ENCODE results near the gene MYL7.

Gene MYL7

GRCh38 chr7:44124822-44125202, 16.3 kb downstream of the MYL7 start:
- no peak for DNase-seq (ENCODE audit: low spot score)
- TF ChIP-seq CTCF (IDR thresholded peaks at IDR 0.05) = no peak
- no peak overlapping the region for H3K27ac ChIP-seq

GRCh38 chr7:44123190-44124003, 17.7 kb downstream of the MYL7 start, which contains the start of gene POLD2:
POLD2 (minus strand) TSS chr7:44123548; CDS start chr7:44122053, 1,495 bp downstream.
- Histone ChIP-seq H3K27ac (peak within 1 kb of the TSS; percentile 89 to 94), H3K4me3 (peak within 1 kb of the TSS; percentile 92)
- peak; percentile 98 for DNase-seq (ENCODE audit: low spot score)
- TF ChIP-seq CTCF (IDR thresholded peaks at IDR 0.05) = no peak

More at GRCh38 chr7:44124822-44125202, 16.3 kb downstream of the MYL7 start:
- no peak overlapping the region for H3K4me3 ChIP-seq

- no peak for DNase-seq (ENCODE audit: low spot score)
- peak overlapping the region; percentile 92 for H3K4me3 ChIP-seq
- H3K27ac ChIP-seq = peak overlapping the region; percentile 89 to 94
- TF ChIP-seq CTCF (IDR thresholded peaks at IDR 0.05) = no peak
Observed at GRCh38 chr7:44122529-44122928, 18.6 kb downstream of the MYL7 start.

- no peak for DNase-seq (ENCODE audit: low spot score)
- Histone ChIP-seq H3K4me3 (no peak overlapping the region), H3K27ac (peak overlapping the region; percentile 42 to 89)
- no peak for TF ChIP-seq CTCF (IDR thresholded peaks at IDR 0.05)
Observed at GRCh38 chr7:44121761-44122420, 19.2 kb downstream of the MYL7 start.

GRCh38 chr7:44120395-44120794, 20.7 kb downstream of the MYL7 start:
- TF ChIP-seq CTCF (IDR thresholded peaks at IDR 0.05) = no peak
- Histone ChIP-seq H3K4me3 (no peak overlapping the region), H3K27ac (no peak overlapping the region)
- no peak for DNase-seq (ENCODE audit: low spot score)

- no peak overlapping the region for H3K27ac ChIP-seq
- no peak overlapping the region for H3K4me3 ChIP-seq
- DNase-seq (ENCODE audit: low spot score) = no peak
- TF ChIP-seq CTCF (IDR thresholded peaks at IDR 0.05) = no peak
Observed at GRCh38 chr7:44119829-44120380, 21.2 kb downstream of the MYL7 start.
